ENCODE measurements around the gene CMTM3. TPM values are rescaled to one million over a fixed set of nuclear protein-coding genes. Genes with fewer than 3 reads are reported as not detected.
A peak's percentile ranks its signal among the peaks of the same experiment; 100 is the strongest.

The CMTM3 gene
- total RNA-seq, 2 experiments from 2014 or later, result 46.3 to 49.3 TPM

GRCh38 chr16:66580605-66581209, 23.8 kb upstream of the CMTM3 start:
- Histone ChIP-seq H3K27me3 (ENCODE audit: control insufficient read depth in 1 of 2, insufficient read depth in 2 of 2, low read length in 2 of 2) (peaks cover 20 to 21% of the 10 kb centered on the region in 2 experiments), H3K36me3 (ENCODE audit: insufficient read depth, low read length) (no peaks in the 10 kb centered on the region), H3K27ac (ENCODE audit: low read depth in 1 of 2, low read length in 2 of 2) (no peak overlapping the region), H3K4me1 (ENCODE audit: insufficient read depth, low read length) (peaks cover 15% of the 10 kb centered on the region), H3K4me3 (ENCODE audit: low read length) (no peak overlapping the region), H3K9me3 (ENCODE audit: control insufficient read depth in 1 of 2, insufficient read depth in 1 of 2, low read length in 2 of 2) (no peaks in the 10 kb centered on the region)
- TF ChIP-seq CTCF (IDR thresholded peaks at IDR 0.05), result no peak
- no peaks in the 10 kb centered on the region for H3K36me3 Mint-ChIP-seq (ENCODE audit: low read depth)
- peaks cover 25% of the 10 kb centered on the region for H3K27me3 Mint-ChIP-seq
- no peak for ATAC-seq (ENCODE audit: poor library complexity)
- CTCF ChIA-PET, result interaction anchor here (1.3 to 2.3 kb wide), 3 partner anchors 9 to 28 kb away, joined by 3 to 8 read pairs (median 6); no protein-coding TSS in a partner anchor
- H3K4me1 Mint-ChIP-seq (ENCODE audit: low read depth), result peaks cover 16% of the 10 kb centered on the region
- H3K9me3 Mint-ChIP-seq, result no peaks in the 10 kb centered on the region
- POLR2A ChIA-PET, result interaction anchor here (2.7 kb wide), 1 partner anchor 9 kb away, joined by 8 read pairs; no protein-coding TSS in a partner anchor
- peak overlapping the region; percentile 11 for H3K4me3 Mint-ChIP-seq
- no peak for DNase-seq
- intact Hi-C loops (cut with DNase I, micrococcal nuclease), result no loop called here
- H3K27ac Mint-ChIP-seq, result no peak overlapping the region

- no peaks in the 10 kb centered on the region for H3K9me3 ChIP-seq (ENCODE audit: control insufficient read depth in 1 of 2, insufficient read depth in 1 of 2, low read length in 2 of 2)
- H3K27ac Mint-ChIP-seq, result no peak overlapping the region
- peaks cover 20 to 21% of the 10 kb centered on the region in 2 experiments for H3K27me3 ChIP-seq (ENCODE audit: control insufficient read depth in 1 of 2, insufficient read depth in 2 of 2, low read length in 2 of 2)
- intact Hi-C loops (cut with DNase I, micrococcal nuclease), result no loop called here
- H3K4me3 Mint-ChIP-seq, result no peak overlapping the region
- CTCF ChIA-PET, result interaction anchor here (1.3 to 2.3 kb wide), 2 partner anchors 18 to 28 kb away, joined by 3 to 6 read pairs; no protein-coding TSS in a partner anchor
- H3K36me3 Mint-ChIP-seq (ENCODE audit: low read depth), result no peaks in the 10 kb centered on the region
- H3K27ac ChIP-seq (ENCODE audit: low read depth in 1 of 2, low read length in 2 of 2), result no peak overlapping the region
- TF ChIP-seq CTCF (IDR thresholded peaks at IDR 0.05), result no peak
- DNase-seq, result no peak
- H3K27me3 Mint-ChIP-seq, result peaks cover 25% of the 10 kb centered on the region
- POLR2A ChIA-PET, result interaction anchor here (0.7 kb wide), 2 partner anchors 9 to 17 kb away, joined by 3 read pairs; no protein-coding TSS in a partner anchor
- H3K4me3 ChIP-seq (ENCODE audit: low read length), result no peak overlapping the region
- H3K9me3 Mint-ChIP-seq, result no peaks in the 10 kb centered on the region
- no peaks in the 10 kb centered on the region for H3K36me3 ChIP-seq (ENCODE audit: insufficient read depth, low read length)
- H3K4me1 Mint-ChIP-seq (ENCODE audit: low read depth), result peaks cover 16% of the 10 kb centered on the region
- no peak for ATAC-seq (ENCODE audit: poor library complexity)
- H3K4me1 ChIP-seq (ENCODE audit: insufficient read depth, low read length), result peaks cover 15% of the 10 kb centered on the region
Observed at GRCh38 chr16:66581246-66581952, 23.1 kb upstream of the CMTM3 start.

GRCh38 chr16:66585481-66586239, 18.8 kb upstream of the CMTM3 start:
- POLR2A ChIA-PET, result no interaction called here
- no peak overlapping the region for H3K27ac ChIP-seq (ENCODE audit: low read depth in 1 of 2, low read length in 2 of 2)
- peaks cover 23% of the 10 kb centered on the region for H3K4me1 ChIP-seq (ENCODE audit: insufficient read depth, low read length)
- ATAC-seq (ENCODE audit: poor library complexity) (no peak), DNase-seq (no peak)
- H3K27me3 ChIP-seq (ENCODE audit: control insufficient read depth in 1 of 2, insufficient read depth in 2 of 2, low read length in 2 of 2), result no peaks in the 10 kb centered on the region
- no peak for TF ChIP-seq CTCF (IDR thresholded peaks at IDR 0.05)
- CTCF ChIA-PET, result no interaction called here
- H3K9me3 ChIP-seq (ENCODE audit: control insufficient read depth in 1 of 2, insufficient read depth in 1 of 2, low read length in 2 of 2), result no peaks in the 10 kb centered on the region
- intact Hi-C loops (cut with DNase I, micrococcal nuclease), result loop anchor here in 1 of 2 experiments (5.0 kb wide), 1 partner anchor 33 kb away; the partner anchor contains the start of genes CKLF and TK2
- no peaks in the 10 kb centered on the region for H3K9me3 Mint-ChIP-seq
- H3K4me3 Mint-ChIP-seq, result no peak overlapping the region
- H3K4me1 Mint-ChIP-seq (ENCODE audit: low read depth), result peaks cover 30% of the 10 kb centered on the region
- H3K36me3 ChIP-seq (ENCODE audit: insufficient read depth, low read length), result no peaks in the 10 kb centered on the region
- peaks cover 5% of the 10 kb centered on the region for H3K27me3 Mint-ChIP-seq
- no peaks in the 10 kb centered on the region for H3K36me3 Mint-ChIP-seq (ENCODE audit: low read depth)
- H3K4me3 ChIP-seq (ENCODE audit: low read length), result no peak overlapping the region
- no peak overlapping the region for H3K27ac Mint-ChIP-seq
